Astrocyte (in vitro differentiated cells and primary cell): Measurements from ENCODE around the gene DYNLL1. TPM values are rescaled to one million over a fixed set of nuclear protein-coding genes. Genes with fewer than 3 reads are reported as not detected.

ENCODE experiments used
- DNase-seq: peaks from one replicate; pipeline ENCODE4 v3.0.0-alpha.2; 2010; ENCODE audit warnings: low read depth
- FAIRE-seq: peaks from 2 replicates; lab custom pipeline; 2011; peaks lifted over from hg19 to GRCh38; lab: Jason Lieb, UNC
- H2AFZ ChIP-seq: 2 replicates; pipeline ENCODE4 v1.6.0; 2012; ENCODE audit warnings: low read depth, low read length, inconsistent platforms
- H3K27ac ChIP-seq: 2 replicates; pipeline ENCODE4 v1.5.1; 2011; ENCODE audit warnings: low read depth, low read length, inconsistent platforms
- H3K27me3 ChIP-seq: 2 replicates; pipeline ENCODE4 v1.6.0; 2011; ENCODE audit warnings: low read length, inconsistent platforms; ENCODE audit not compliant: insufficient read depth
- H3K36me3 ChIP-seq: 2 replicates; pipeline ENCODE4 v1.5.1; 2011; ENCODE audit warnings: low read length, inconsistent platforms; ENCODE audit not compliant: insufficient read depth
- H3K4me1 ChIP-seq: 2 replicates; pipeline ENCODE4 v1.5.1; 2011; ENCODE audit warnings: low read length, inconsistent platforms; ENCODE audit not compliant: insufficient read depth
- H3K4me2 ChIP-seq: 2 replicates; pipeline ENCODE4 v1.6.0; 2012; ENCODE audit warnings: low read length, inconsistent platforms
- H3K4me3 ChIP-seq: 2 replicates; pipeline ENCODE4 v1.5.1; 2011; ENCODE audit warnings: low read depth, mild to moderate bottlenecking, low read length, inconsistent platforms; ENCODE audit not compliant: insufficient read depth
- H3K79me2 ChIP-seq: 2 replicates; pipeline ENCODE4 v1.6.0; 2012; ENCODE audit warnings: mild to moderate bottlenecking, low read length, inconsistent platforms; ENCODE audit not compliant: insufficient read depth
- H3K9ac ChIP-seq: 2 replicates; pipeline ENCODE4 v1.6.0; 2012; ENCODE audit warnings: mild to moderate bottlenecking, low read length, inconsistent platforms
- H3K9me3 ChIP-seq: 2 replicates; pipeline ENCODE4 v1.5.1; 2012; ENCODE audit warnings: low read depth, mild to moderate bottlenecking, low read length, inconsistent platforms; ENCODE audit not compliant: insufficient read depth
- H4K20me1 ChIP-seq: 2 replicates; pipeline ENCODE4 v1.6.0; 2012; ENCODE audit warnings: low read length, inconsistent platforms; ENCODE audit not compliant: insufficient read depth
- H3K27ac Mint-ChIP-seq: one replicate; pipeline ENCODE4 v1.8.0; 2021; ENCODE audit warnings: mild to moderate bottlenecking, mixed read lengths; ENCODE audit not compliant: unreplicated experiment
- H3K27me3 Mint-ChIP-seq: one replicate; pipeline ENCODE4 v1.8.0; 2021; ENCODE audit warnings: low read depth, mixed read lengths; ENCODE audit not compliant: unreplicated experiment
- H3K36me3 Mint-ChIP-seq: one replicate; pipeline ENCODE4 v1.8.0; 2021; ENCODE audit warnings: low read depth, mixed read lengths; ENCODE audit not compliant: unreplicated experiment
- H3K4me1 Mint-ChIP-seq: one replicate; pipeline ENCODE4 v1.8.0; 2021; ENCODE audit warnings: low read depth, mixed read lengths; ENCODE audit not compliant: unreplicated experiment
- H3K4me3 Mint-ChIP-seq: one replicate; pipeline ENCODE4 v1.8.0; 2021; ENCODE audit warnings: mild to moderate bottlenecking, moderate library complexity, mixed read lengths; ENCODE audit not compliant: unreplicated experiment
- H3K9me3 Mint-ChIP-seq: one replicate; pipeline ENCODE4 v1.8.0; 2021; ENCODE audit warnings: mild to moderate bottlenecking, mixed read lengths; ENCODE audit not compliant: unreplicated experiment
- CTCF ChIP-seq: IDR thresholded peaks from 2 replicates; pipeline ENCODE4 v1.5.1; 2011; ENCODE audit warnings: low read depth, mild to moderate bottlenecking, inconsistent platforms, low read length, moderate library complexity; ENCODE audit not compliant: insufficient read depth
- EZH2 ChIP-seq: IDR thresholded peaks from 2 replicates; pipeline ENCODE4 v1.6.1; 2012; ENCODE audit warnings: mild to moderate bottlenecking, low read length, inconsistent platforms; ENCODE audit not compliant: insufficient read depth
- total RNA-seq: library from RNA; stranded (reverse); gene quantifications from 2 replicates; pipeline ENCODE4 v1.2.1, GENCODE V29; 2021

Gene DYNLL1
- total RNA-seq, 1 donor from 2014 or later: 500 TPM

GRCh38 chr12:120496413-120497340 lies 764 bp downstream of the DYNLL1 start:
- Histone ChIP-seq H3K4me1 (peaks cover 21% of the 10 kb centered on the region), H4K20me1 (peaks cover 30% of the 10 kb centered on the region), H3K4me2 (peak overlapping the region; percentile 93), H3K27ac (peak overlapping the region; percentile 65), H3K9ac (peak overlapping the region; percentile 88), H3K36me3 (peaks cover 6% of the 10 kb centered on the region), H3K9me3 (no peaks in the 10 kb centered on the region), H3K27me3 (no peaks in the 10 kb centered on the region), H2AFZ (no peak overlapping the region), H3K4me3 (peak overlapping the region; percentile 99), H3K79me2 (peaks cover 38% of the 10 kb centered on the region)
- Mint-ChIP-seq H3K4me1 (peaks cover 16% of the 10 kb centered on the region), H3K9me3 (no peaks in the 10 kb centered on the region), H3K27ac (peak overlapping the region; percentile 58), H3K4me3 (peak overlapping the region; percentile 98), H3K27me3 (no peaks in the 10 kb centered on the region), H3K36me3 (peaks cover 9% of the 10 kb centered on the region)
- TF ChIP-seq EZH2 (no peak), CTCF (no peak)
- peak; percentile 38 for DNase-seq
- no peak for FAIRE-seq

- Mint-ChIP-seq H3K4me3 (peak overlapping the region; percentile 98), H3K4me1 (peaks cover 16% of the 10 kb centered on the region), H3K36me3 (peaks cover 9% of the 10 kb centered on the region), H3K27ac (no peak overlapping the region), H3K27me3 (no peaks in the 10 kb centered on the region), H3K9me3 (no peaks in the 10 kb centered on the region)
- Histone ChIP-seq H3K9me3 (no peaks in the 10 kb centered on the region), H3K4me3 (peak overlapping the region; percentile 99), H4K20me1 (peaks cover 30% of the 10 kb centered on the region), H3K4me2 (peak overlapping the region; percentile 93), H3K9ac (peak overlapping the region; percentile 88), H2AFZ (no peak overlapping the region), H3K36me3 (peaks cover 6% of the 10 kb centered on the region), H3K27me3 (no peaks in the 10 kb centered on the region), H3K79me2 (peaks cover 38% of the 10 kb centered on the region), H3K4me1 (peaks cover 21% of the 10 kb centered on the region), H3K27ac (no peak overlapping the region)
- TF ChIP-seq EZH2 (no peak), CTCF (no peak)
- no peak for FAIRE-seq
- peak; percentile 22 for DNase-seq
Measured at GRCh38 chr12:120497524-120498150, 1.7 kb downstream of the DYNLL1 start.
